Activated gamma-delta T cell treated with Interleukin-2 at 50 U/mL for 16 hours (primary cell): ENCODE results near the gene CSTF3.
"Not testable (repeated sequence)": the region's sequence is repeated elsewhere in the genome, so short reads cannot be mapped to it uniquely, and the experiment has no call there.

Experiments
- DNase-seq: peaks from one replicate; pipeline ENCODE4 v3.0.0-alpha.2; 2020

CSTF3 gene

GRCh38 chr11:33161120-33162005 lies at the start of gene CSTF3:
Gene CSTF3 (minus strand): TSS chr11:33161480. CDS start chr11:33161325, 155 bp downstream.
- DNase-seq = peak; percentile 93

GRCh38 chr11:33208150-33208549 lies 46.9 kb upstream of the CSTF3 start:
- no peak for DNase-seq

- no peak for DNase-seq
Observed at GRCh38 chr11:33207408-33207985, 46.2 kb upstream of the CSTF3 start.

- no peak for DNase-seq
Observed at GRCh38 chr11:33197915-33198727, 36.8 kb upstream of the CSTF3 start.

GRCh38 chr11:33195462-33196173 lies 34.3 kb upstream of the CSTF3 start:
- no peak for DNase-seq

- DNase-seq = no peak
Observed at GRCh38 chr11:33194455-33194854, 33.2 kb upstream of the CSTF3 start.

GRCh38 chr11:33191467-33191866 lies 30.2 kb upstream of the CSTF3 start:
- DNase-seq = no peak

GRCh38 chr11:33187998-33188722 lies 26.9 kb upstream of the CSTF3 start:
- no peak for DNase-seq

- DNase-seq = no peak
Observed at GRCh38 chr11:33185756-33186155, 24.5 kb upstream of the CSTF3 start.

- no peak for DNase-seq
Observed at GRCh38 chr11:33182246-33182878, 21.1 kb upstream of the CSTF3 start.

- no peak for DNase-seq
Observed at GRCh38 chr11:33179348-33179803, 18.1 kb upstream of the CSTF3 start.

GRCh38 chr11:33178443-33179180 lies 17.3 kb upstream of the CSTF3 start:
- DNase-seq = no peak

GRCh38 chr11:33177676-33178336 lies 16.5 kb upstream of the CSTF3 start:
- DNase-seq = no peak

GRCh38 chr11:33176760-33177159 lies 15.5 kb upstream of the CSTF3 start:
- not testable (repeated sequence) for DNase-seq

- DNase-seq = no peak
Observed at GRCh38 chr11:33172996-33173395, 11.7 kb upstream of the CSTF3 start.

GRCh38 chr11:33172345-33172744 lies 11.1 kb upstream of the CSTF3 start:
- DNase-seq = no peak

GRCh38 chr11:33171251-33171650 lies 10.0 kb upstream of the CSTF3 start:
- DNase-seq = no peak

GRCh38 chr11:33168709-33169200 lies 7.5 kb upstream of the CSTF3 start:
- DNase-seq = no peak

GRCh38 chr11:33162831-33163230 lies 1.6 kb upstream of the CSTF3 start:
- no peak for DNase-seq

- DNase-seq = no peak
Observed at GRCh38 chr11:33160587-33160986, 693 bp downstream of the CSTF3 start.
